GM23248 (cell line): ENCODE measurements around the gene RUBCNL. TPM values are rescaled to one million over a fixed set of nuclear protein-coding genes. Genes with fewer than 3 reads are reported as not detected.
"Not testable (repeated sequence)": the region's sequence is repeated elsewhere in the genome, so short reads cannot be mapped to it uniquely, and the experiment has no call there.

Experiments
- DNase-seq: peaks from one replicate; pipeline ENCODE4 v3.0.0-alpha.2; 2015
- H2AFZ ChIP-seq: fragments of 200-600 bp; sonication (generic); 2 replicates; pipeline ENCODE4 v1.6.1; 2016; ENCODE audit warnings: antibody characterized with exemption
- H3F3A ChIP-seq: fragments of 200-600 bp; sonication (generic); 2 replicates; pipeline ENCODE4 v1.6.1; 2016; ENCODE audit warnings: mild to moderate bottlenecking, antibody characterized with exemption, mixed run types; ENCODE audit not compliant: insufficient read depth
- H3K27ac ChIP-seq: fragments of 200-600 bp; sonication (generic); 2 replicates; pipeline ENCODE4 v1.5.1; 2016; ENCODE audit warnings: mild to moderate bottlenecking
- H3K27me3 ChIP-seq: fragments of 200-600 bp; sonication (generic); replicated peaks from 2 replicates; pipeline ENCODE4 v1.6.1; 2016; ENCODE audit warnings: mild to moderate bottlenecking; ENCODE audit not compliant: insufficient read depth
- H3K36me3 ChIP-seq: fragments of 200-600 bp; sonication (generic); 2 replicates; pipeline ENCODE4 v1.6.1; 2016; ENCODE audit warnings: low read depth, mild to moderate bottlenecking
- H3K4me1 ChIP-seq: fragments of 200-600 bp; sonication (generic); 2 replicates; pipeline ENCODE4 v1.6.1; 2016; ENCODE audit warnings: mild to moderate bottlenecking; ENCODE audit not compliant: insufficient read depth
- H3K4me2 ChIP-seq: fragments of 200-600 bp; sonication (generic); one replicate; pipeline ENCODE4 v1.6.1; 2016; ENCODE audit warnings: mild to moderate bottlenecking; ENCODE audit not compliant: unreplicated experiment
- H3K4me3 ChIP-seq: fragments of 200-600 bp; sonication (generic); 2 replicates; pipeline ENCODE4 v1.5.1; 2016; ENCODE audit warnings: mild to moderate bottlenecking
- H3K79me2 ChIP-seq: fragments of 200-600 bp; sonication (generic); 2 replicates; pipeline ENCODE4 v1.6.1; 2016; ENCODE audit warnings: mild to moderate bottlenecking; ENCODE audit not compliant: insufficient read depth
- H3K9ac ChIP-seq: fragments of 200-600 bp; sonication (generic); 2 replicates; pipeline ENCODE4 v1.6.1; 2016; ENCODE audit warnings: mild to moderate bottlenecking
- H3K9me2 ChIP-seq: fragments of 200-600 bp; sonication (generic); 2 replicates; pipeline ENCODE4 v1.6.1; 2016; ENCODE audit warnings: mixed run types, mild to moderate bottlenecking, moderate library complexity; ENCODE audit not compliant: insufficient read depth
- H3K9me3 ChIP-seq: fragments of 200-600 bp; sonication (generic); one replicate; pipeline ENCODE4 v1.6.1; 2017; ENCODE audit warnings: low read depth
- H4K20me1 ChIP-seq: fragments of 200-600 bp; sonication (generic); 2 replicates; pipeline ENCODE4 v1.6.0; 2016; ENCODE audit not compliant: insufficient read depth
- EZH2 ChIP-seq: fragments of 200-600 bp; sonication (generic); IDR thresholded peaks from 2 replicates; pipeline ENCODE4 v1.6.1; 2018; ENCODE audit warnings: antibody characterized with exemption, mild to moderate bottlenecking; ENCODE audit not compliant: insufficient read depth, poor library complexity, severe bottlenecking
- EZH2phosphoT487 ChIP-seq: fragments of 200-600 bp; sonication (generic); IDR thresholded peaks from 2 replicates; pipeline ENCODE4 v1.6.1; 2018; ENCODE audit warnings: antibody characterized with exemption, moderate library complexity, mild to moderate bottlenecking, low read depth; ENCODE audit not compliant: insufficient read depth
- WGBS, 2 experiments: methylation state at CpG; one replicate each; pipeline ENCODE4 v1.1.6; 2015 to 2017; ENCODE audit warnings: low lambda C conversion rate in 2 of 2, low coverage in 1 of 2; ENCODE audit errors: missing lambda C conversion rate in 2 of 2; 5-methylcytosine and 5-hydroxymethylcytosine counted together
- in situ Hi-C: fragments of 300-500 bp; cut with MboI; formaldehyde crosslinking; loops from 2 replicates; pipeline ENCODE4 v1.15.0; 2020
- polyA plus RNA-seq: library from polyadenylated mRNA; unstranded; fragments of >200 nt; fragmentation: Nextera tagmentation; extraction: Ambion mirVana; gene quantifications from 2 replicates; pipeline ENCODE4 v1.2.1, GENCODE V29; 2016
- total RNA-seq: library from RNA; depleted of rRNA; stranded (reverse); fragments of >200 nt; shearing (Covaris generic); gene quantifications from 2 replicates; pipeline ENCODE4 v1.2.3, GENCODE V29; 2014; rRNA removed

The RUBCNL gene, protein sequence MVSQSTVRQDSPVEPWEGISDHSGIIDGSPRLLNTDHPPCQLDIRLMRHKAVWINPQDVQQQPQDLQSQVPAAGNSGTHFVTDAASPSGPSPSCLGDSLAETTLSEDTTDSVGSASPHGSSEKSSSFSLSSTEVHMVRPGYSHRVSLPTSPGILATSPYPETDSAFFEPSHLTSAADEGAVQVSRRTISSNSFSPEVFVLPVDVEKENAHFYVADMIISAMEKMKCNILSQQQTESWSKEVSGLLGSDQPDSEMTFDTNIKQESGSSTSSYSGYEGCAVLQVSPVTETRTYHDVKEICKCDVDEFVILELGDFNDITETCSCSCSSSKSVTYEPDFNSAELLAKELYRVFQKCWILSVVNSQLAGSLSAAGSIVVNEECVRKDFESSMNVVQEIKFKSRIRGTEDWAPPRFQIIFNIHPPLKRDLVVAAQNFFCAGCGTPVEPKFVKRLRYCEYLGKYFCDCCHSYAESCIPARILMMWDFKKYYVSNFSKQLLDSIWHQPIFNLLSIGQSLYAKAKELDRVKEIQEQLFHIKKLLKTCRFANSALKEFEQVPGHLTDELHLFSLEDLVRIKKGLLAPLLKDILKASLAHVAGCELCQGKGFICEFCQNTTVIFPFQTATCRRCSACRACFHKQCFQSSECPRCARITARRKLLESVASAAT
- total RNA-seq (2.1 and 2.7 TPM in 2 replicates), polyA plus RNA-seq (1.1 and 1.3 TPM in 2 replicates)

DNA sequence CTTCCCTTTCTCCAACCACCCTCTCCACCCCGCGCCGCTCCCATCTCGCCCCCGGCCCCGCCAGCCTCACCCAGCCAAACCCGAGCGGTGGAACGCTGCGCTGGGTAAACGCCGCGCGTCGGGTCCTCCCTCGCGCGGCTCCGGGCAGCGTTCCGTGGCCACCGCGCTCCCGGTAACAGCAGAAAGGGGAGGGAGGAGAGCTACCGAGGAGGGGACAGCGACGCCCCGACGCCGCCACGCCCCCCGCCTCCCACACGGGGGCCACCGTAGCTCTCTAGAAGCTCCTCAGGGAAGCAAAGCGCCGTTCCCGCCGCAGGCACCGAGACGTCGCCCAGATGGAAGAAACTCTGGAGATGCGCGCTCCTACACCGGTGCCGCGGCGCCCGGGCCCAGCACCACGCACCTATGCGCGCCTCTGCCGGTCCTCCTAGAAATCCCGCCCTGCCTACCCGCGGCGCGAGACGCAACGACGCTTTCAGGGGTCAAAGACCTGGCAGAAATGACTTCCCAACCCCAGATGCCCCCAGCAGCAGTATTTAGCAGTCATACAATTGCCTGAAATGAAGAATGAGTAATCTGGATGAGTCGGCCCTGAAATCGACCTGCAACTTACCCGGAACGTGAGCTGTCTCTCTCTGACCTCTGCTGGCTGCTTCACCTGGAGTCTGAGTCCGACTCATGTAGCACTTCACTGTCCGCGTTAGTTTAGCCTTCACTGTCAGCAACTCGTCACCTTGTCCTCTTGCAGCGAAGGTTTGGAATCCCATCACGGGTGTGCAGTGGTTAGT lies at the start of gene RUBCNL:
Gene RUBCNL, minus strand, starts transcription at position 189 of the 788 bp plus-strand sequence. CDS start 14,777 bp downstream, outside the sequence.
- H3K36me3 ChIP-seq, result no peaks in the 10 kb centered on the region
- H3K27me3 ChIP-seq, result no peaks in the 10 kb centered on the region
- WGBS, 2 experiments, result 3 to 4% methylated on average over 42 to 68 of the region's 70 CpGs
- no peak for TF ChIP-seq EZH2
- no peak for TF ChIP-seq EZH2phosphoT487
- in situ Hi-C loops, result no loop called here
- H3F3A ChIP-seq, result no peaks in the 10 kb centered on the region
- H4K20me1 ChIP-seq, result no peaks in the 10 kb centered on the region
- peak within 1 kb of the TSS; percentile 80 for H2AFZ ChIP-seq
- no peaks in the 10 kb centered on the region for H3K9me3 ChIP-seq
- no peak within 1 kb of the TSS for H3K27ac ChIP-seq
- peaks cover 3% of the 10 kb centered on the region; the same call in 1 of the 2 replicates for H3K4me1 ChIP-seq
- H3K9me2 ChIP-seq, result no peaks in the 10 kb centered on the region
- peak within 1 kb of the TSS; percentile 71 for H3K4me3 ChIP-seq
- H3K4me2 ChIP-seq, result peak within 1 kb of the TSS; percentile 85
- no peaks in the 10 kb centered on the region for H3K79me2 ChIP-seq
- DNase-seq, result peak; percentile 62
- peak within 1 kb of the TSS; percentile 30 for H3K9ac ChIP-seq

GRCh38 chr13:46429558-46429957 lies 42.5 kb upstream of the RUBCNL start:
- in situ Hi-C loops, H3F3A ChIP-seq, H2AFZ ChIP-seq, H3K79me2 ChIP-seq, H3K27me3 ChIP-seq, DNase-seq, H4K20me1 ChIP-seq, H3K9me3 ChIP-seq, H3K27ac ChIP-seq, H3K4me2 ChIP-seq, H3K9me2 ChIP-seq, H3K4me3 ChIP-seq, H3K36me3 ChIP-seq, H3K9ac ChIP-seq, H3K4me1 ChIP-seq: not testable (repeated sequence)
- 91 to 94% methylated on average over 2 of the region's 2 CpGs for WGBS, 2 experiments

DNA sequence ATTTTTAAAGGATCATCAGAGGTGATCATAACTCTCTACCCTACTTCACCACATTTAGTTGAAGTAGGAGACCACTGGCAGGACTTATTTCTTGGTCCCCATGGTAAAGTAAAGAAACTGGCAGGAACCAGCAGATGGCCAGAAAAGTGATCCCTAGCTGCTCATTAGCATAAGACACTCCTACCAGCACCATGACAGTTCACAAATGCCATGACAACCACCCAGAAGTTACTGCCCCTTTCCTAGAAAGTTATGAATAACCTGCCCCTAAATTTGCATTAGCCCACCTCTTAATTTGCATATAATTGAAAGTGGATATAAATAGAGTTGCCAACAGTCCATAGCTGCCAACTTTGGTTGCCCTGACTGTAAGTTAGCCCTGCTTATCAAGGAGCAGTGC lies 18.4 kb upstream of the RUBCNL start:
- Histone ChIP-seq H3K4me1 (peaks cover 6% of the 10 kb centered on the region), H3K9me2 (no peaks in the 10 kb centered on the region), H3K9me3 (no peaks in the 10 kb centered on the region), H3K4me2 (no peak overlapping the region), H4K20me1 (no peaks in the 10 kb centered on the region), H3K27me3 (no peaks in the 10 kb centered on the region), H3K36me3 (no peaks in the 10 kb centered on the region), H2AFZ (no peak overlapping the region), H3K4me3 (no peak overlapping the region), H3F3A (peaks cover 10% of the 10 kb centered on the region), H3K79me2 (no peaks in the 10 kb centered on the region), H3K9ac (no peak overlapping the region), H3K27ac (no peak overlapping the region)
- DNase-seq, result no peak
- in situ Hi-C loops, result no loop called here
- no peak for TF ChIP-seq EZH2
- no peak for TF ChIP-seq EZH2phosphoT487

DNA sequence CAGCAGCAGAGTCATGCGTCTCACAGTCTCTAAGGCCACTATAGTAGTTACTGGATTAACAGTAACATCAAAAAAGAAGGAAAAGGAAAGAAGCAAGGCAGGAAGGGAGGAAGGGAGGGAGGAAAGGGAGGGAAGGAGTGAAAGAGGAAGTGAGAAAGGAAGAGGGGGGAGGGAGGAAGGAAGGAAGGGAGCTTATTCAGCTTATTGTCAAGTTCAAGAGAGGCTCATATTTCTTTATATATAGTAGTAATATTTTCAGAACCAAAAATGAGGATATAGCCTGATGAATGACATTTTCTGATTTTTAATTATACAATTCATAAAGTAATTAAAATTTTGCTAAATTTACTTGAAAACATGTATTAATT lies 17.7 kb upstream of the RUBCNL start:
- Histone ChIP-seq H3K4me3 (no peak overlapping the region), H3K4me2 (no peak overlapping the region), H4K20me1 (no peaks in the 10 kb centered on the region), H3K36me3 (no peaks in the 10 kb centered on the region), H3K9ac (no peak overlapping the region), H3K27ac (no peak overlapping the region), H3K4me1 (peaks cover 14% of the 10 kb centered on the region), H3K27me3 (no peaks in the 10 kb centered on the region), H3F3A (peaks cover 14% of the 10 kb centered on the region), H3K9me2 (no peaks in the 10 kb centered on the region), H2AFZ (no peak overlapping the region), H3K9me3 (no peaks in the 10 kb centered on the region), H3K79me2 (no peaks in the 10 kb centered on the region)
- WGBS, 2 experiments, result 97 to 100% methylated on average over 1 of the region's 1 CpG
- TF ChIP-seq EZH2 (no peak), EZH2phosphoT487 (no peak)
- in situ Hi-C loops, result no loop called here
- no peak for DNase-seq
